HFFc6 (cell line): ENCODE measurements around the gene GPR160. TPM values are rescaled to one million over a fixed set of nuclear protein-coding genes. Genes with fewer than 3 reads are reported as not detected.

Experiments
- DNase-seq: peaks from one replicate; pipeline ENCODE4 v3.0.0-alpha.2; 2018
- H3K27ac Mint-ChIP-seq: 2 replicates; pipeline ENCODE4 v1.8.0; 2020; ENCODE audit warnings: mild to moderate bottlenecking, mixed read lengths
- H3K27me3 Mint-ChIP-seq: 2 replicates; pipeline ENCODE4 v1.8.0; 2021; ENCODE audit warnings: mild to moderate bottlenecking, moderate library complexity, mixed read lengths; ENCODE audit not compliant: insufficient read depth
- H3K36me3 Mint-ChIP-seq: 2 replicates; pipeline ENCODE4 v1.8.0; 2021; ENCODE audit warnings: low read depth, mixed read lengths
- H3K4me1 Mint-ChIP-seq: 2 replicates; pipeline ENCODE4 v1.8.0; 2020; ENCODE audit warnings: low read depth, mixed read lengths
- H3K4me3 Mint-ChIP-seq: 2 replicates; pipeline ENCODE4 v1.8.0; 2020; ENCODE audit warnings: mild to moderate bottlenecking, moderate library complexity, mixed read lengths
- H3K9me3 Mint-ChIP-seq: 2 replicates; pipeline ENCODE4 v1.8.0; 2020; ENCODE audit warnings: mild to moderate bottlenecking, mixed read lengths
- CTCF ChIP-seq: fragments of 200-600 bp; sonication (generic); IDR thresholded peaks from 2 replicates; pipeline ENCODE4 v1.5.0; 2021; ENCODE audit warnings: antibody characterized with exemption, mild to moderate bottlenecking
- total RNA-seq, 6 experiments: library from RNA; stranded (reverse); fragmentation: NEBNext Ultra II Directional; extraction: Animal tissue kit (Norgen Biotek cat#: 25700); gene quantifications; 2 replicates in 1 of 6; 3 replicates in 5 of 6; pipeline ENCODE4 v1.2.3, GENCODE V29; 2021

The GPR160 gene
- total RNA-seq, 6 experiments from 2014 or later, result 0.10 to 0.23 (median 0.19) TPM; not detected in 3

DNA sequence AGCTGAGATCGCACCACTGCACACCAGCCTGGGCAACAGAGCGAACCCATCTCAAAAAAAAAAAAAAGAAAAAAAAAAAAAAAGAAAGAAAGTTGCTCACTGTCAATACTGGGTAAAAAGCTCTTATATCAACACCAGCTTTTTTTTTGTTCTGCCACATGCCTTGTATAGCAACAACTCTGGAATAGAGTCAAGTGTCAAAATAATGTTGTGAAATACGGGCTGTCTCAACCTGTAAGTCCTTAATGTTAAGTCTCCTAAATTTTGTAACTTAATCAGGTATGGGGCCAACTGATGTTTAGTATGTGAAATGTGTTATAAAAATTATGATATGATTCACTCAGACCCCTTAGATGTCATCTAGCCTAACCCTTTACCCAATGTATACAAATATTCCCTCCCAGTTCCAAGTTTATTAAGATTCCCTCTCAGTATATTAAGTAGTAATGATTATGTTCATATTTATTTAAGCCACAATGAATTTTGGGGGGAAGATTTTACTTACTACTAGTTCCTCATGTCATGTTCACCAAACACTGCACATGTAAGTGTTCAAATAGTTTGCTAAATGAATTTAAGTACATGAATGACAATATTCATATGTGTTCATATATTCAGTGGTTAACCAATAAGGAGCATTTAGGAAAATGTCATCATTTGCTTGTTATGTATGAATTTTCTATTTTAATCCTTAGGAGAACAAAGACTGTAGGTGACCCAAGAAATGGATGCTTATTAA, 52.2 kb downstream of the GPR160 start:
- Mint-ChIP-seq H3K27ac (no peak overlapping the region), H3K4me1 (no peaks in the 10 kb centered on the region), H3K36me3 (peaks cover 20% of the 10 kb centered on the region), H3K4me3 (no peak overlapping the region), H3K9me3 (no peaks in the 10 kb centered on the region), H3K27me3 (no peaks in the 10 kb centered on the region)
- TF ChIP-seq CTCF, result no peak
- no peak for DNase-seq

GRCh38 chr3:170090601-170090981, 52.8 kb downstream of the GPR160 start:
- peaks cover 23% of the 10 kb centered on the region for H3K36me3 Mint-ChIP-seq
- DNase-seq, result no peak
- H3K9me3 Mint-ChIP-seq, result no peaks in the 10 kb centered on the region
- H3K4me1 Mint-ChIP-seq, result no peaks in the 10 kb centered on the region
- no peak for TF ChIP-seq CTCF
- no peak overlapping the region for H3K27ac Mint-ChIP-seq
- H3K27me3 Mint-ChIP-seq, result no peaks in the 10 kb centered on the region
- H3K4me3 Mint-ChIP-seq, result no peak overlapping the region

GRCh38 chr3:170092907-170093306, 55.1 kb downstream of the GPR160 start:
- no peaks in the 10 kb centered on the region for H3K9me3 Mint-ChIP-seq
- no peak for TF ChIP-seq CTCF
- H3K27ac Mint-ChIP-seq, result no peak overlapping the region

DNA sequence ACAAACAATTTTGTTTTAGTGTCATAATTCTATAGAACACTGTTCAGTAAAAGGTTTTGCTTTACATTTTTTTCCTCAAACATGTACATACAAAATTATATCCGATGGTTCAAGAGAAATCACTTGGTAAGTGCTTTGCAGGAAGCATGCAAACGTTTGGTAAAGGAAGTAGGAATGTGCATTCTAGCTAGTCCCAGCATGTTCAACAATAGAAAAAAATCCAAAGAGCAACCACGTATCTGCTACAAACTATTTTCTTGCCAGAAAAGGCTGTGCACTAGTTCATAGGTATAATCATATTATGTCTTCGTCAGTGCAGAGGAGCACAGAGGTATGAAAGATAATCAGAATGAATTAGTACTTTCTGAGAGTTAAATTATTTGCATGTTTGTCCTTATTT, 58.0 kb downstream of the GPR160 start:
- Mint-ChIP-seq H3K27me3 (no peaks in the 10 kb centered on the region), H3K27ac (no peak overlapping the region), H3K36me3 (peaks cover 16% of the 10 kb centered on the region; the same call in 1 of the 2 replicates), H3K9me3 (no peaks in the 10 kb centered on the region), H3K4me1 (no peaks in the 10 kb centered on the region), H3K4me3 (no peak overlapping the region)
- DNase-seq, result no peak
- TF ChIP-seq CTCF, result no peak

More at GRCh38 chr3:170092907-170093306, 55.1 kb downstream of the GPR160 start:
- Mint-ChIP-seq H3K27me3 (no peaks in the 10 kb centered on the region), H3K4me3 (no peak overlapping the region), H3K4me1 (no peaks in the 10 kb centered on the region), H3K36me3 (peaks cover 23% of the 10 kb centered on the region)
- no peak for DNase-seq

GRCh38 chr3:170096342-170096741, 58.5 kb downstream of the GPR160 start:
- Mint-ChIP-seq H3K4me3 (no peak overlapping the region), H3K9me3 (no peaks in the 10 kb centered on the region), H3K4me1 (no peaks in the 10 kb centered on the region), H3K36me3 (peaks cover 16% of the 10 kb centered on the region), H3K27ac (no peak overlapping the region), H3K27me3 (no peaks in the 10 kb centered on the region)
- no peak for DNase-seq
- TF ChIP-seq CTCF, result no peak
